G401.6 (cell line): ENCODE measurements around the gene ATP5PB.

Experiments
- FAIRE-seq: peaks from 2 replicates; lab custom pipeline; 2012; peaks lifted over from hg19 to GRCh38; lab: Jason Lieb, UNC

ATP5PB gene

DNA sequence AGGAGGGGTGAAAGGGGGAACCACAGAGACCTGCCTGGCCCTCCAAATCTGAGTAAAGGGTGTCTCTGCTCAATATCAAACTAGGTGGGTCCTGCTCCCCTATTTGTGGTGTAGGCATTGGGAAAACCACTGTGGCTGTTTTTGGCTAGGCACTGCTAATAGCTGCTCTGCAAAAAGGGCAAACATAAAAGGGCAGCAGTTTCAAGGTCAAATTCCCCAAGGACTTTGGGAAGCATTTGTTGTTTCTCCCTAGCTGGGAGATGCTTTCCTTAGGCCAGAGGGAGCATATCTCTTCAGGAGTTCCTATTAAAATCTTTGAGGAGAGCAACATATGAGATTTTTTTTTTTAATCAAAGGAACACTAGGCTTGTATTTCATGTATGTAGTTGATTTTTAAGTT is 26.9 kb downstream of the ATP5PB start:
- no peak for FAIRE-seq

DNA sequence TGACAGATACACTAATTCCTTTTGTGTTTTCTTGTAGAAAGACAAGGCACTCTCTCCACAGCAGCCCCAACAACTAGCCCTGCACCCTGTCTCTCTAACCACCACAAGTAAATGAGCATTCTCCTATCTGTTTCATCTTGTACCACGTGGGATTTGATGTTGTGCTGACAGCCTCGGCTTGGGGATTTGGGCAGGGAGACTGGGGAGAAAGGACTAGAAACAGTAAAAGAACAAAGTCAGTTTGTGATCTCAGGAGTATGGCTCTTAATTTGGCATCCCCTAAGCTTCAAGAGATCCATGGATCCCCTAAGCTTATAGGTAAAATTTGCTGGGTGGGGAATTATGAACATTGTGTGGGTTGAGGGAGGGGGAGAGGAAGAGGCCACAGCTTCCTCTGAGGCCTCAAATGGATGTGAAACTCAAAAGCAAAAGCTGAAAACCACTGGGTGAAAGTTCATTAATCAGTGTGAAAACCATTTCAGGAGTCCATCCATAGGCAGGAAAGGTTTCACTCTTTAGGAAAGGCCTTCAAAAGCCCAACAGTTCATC is 27.6 kb downstream of the ATP5PB start:
- no peak for FAIRE-seq

DNA sequence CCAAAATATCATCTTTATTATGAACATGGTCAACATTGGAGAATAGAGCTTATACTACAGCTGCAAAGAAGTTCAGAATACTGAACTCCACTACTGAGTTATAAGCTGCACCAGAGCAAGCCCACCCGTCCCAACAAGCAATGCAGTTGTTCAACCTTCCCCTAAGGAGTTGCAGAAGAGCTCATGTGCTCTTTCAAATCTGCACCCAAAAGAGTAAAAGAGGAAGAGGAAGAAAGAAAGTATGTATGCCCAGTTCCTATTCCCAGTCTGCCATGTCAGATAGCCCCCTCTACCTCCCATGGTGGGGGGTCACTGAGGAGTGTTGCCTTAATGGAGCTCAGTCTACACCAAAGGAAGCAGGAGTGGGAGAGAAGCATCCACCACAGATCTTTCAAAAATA is 31.4 kb downstream of the ATP5PB start:
- FAIRE-seq: no peak

DNA sequence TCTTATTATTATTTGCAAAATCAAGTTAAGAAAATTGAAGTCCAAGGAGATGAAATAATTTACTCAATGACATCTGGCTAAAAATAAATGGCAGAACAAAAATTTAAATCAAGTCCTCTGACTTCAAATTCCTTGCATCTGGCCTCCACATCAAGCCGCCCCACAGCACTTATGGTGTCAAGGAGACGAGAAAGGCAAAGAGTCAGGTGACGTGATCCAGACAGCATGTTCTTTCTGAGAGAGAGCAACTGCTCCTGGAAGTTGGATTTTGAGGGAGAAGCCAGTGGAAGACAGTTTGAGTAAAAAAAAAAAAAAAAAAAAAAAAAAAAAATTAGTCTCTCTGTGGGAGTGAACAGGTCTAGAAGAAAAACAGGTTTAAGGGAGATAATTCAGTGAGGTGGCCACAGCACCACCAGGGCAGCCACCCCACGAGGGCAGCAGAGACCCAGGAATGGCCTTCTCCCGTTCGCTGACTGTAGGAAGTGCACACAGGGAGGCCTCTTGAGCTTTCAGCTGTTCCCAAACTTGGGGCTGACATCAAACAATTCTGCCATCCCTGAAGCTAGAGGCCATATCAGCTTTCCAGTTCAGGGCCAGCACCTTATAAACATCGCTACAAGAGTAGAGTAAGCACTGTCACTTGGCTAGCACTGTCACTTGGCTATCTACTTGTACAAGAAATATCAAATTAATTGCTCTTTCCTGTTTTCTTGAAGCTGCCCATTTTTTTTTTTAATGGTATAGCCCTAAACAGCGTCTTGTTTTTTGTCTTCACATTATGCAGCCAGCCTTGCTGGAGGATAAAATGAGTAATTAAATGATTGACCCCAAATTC is 32.3 kb downstream of the ATP5PB start:
- no peak for FAIRE-seq

DNA sequence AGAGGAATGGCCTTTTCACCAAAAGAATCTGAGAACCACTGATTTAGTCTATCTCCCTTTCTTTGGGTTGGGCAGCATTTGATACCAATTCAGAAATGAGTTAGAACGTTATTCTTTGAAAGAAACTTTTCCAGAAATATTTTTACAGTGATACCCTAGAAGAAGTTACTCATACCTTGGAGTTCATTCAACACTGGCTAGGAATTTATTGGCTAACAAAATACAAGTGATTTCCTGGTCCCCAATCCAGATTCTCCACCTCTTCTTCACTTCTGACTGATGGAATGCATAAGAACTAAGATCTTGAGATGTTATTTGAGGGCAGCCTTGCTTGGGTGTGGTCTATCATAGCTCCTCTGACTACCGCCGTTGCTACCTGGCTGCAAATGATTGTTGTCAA is 33.9 kb downstream of the ATP5PB start:
- FAIRE-seq: no peak

DNA sequence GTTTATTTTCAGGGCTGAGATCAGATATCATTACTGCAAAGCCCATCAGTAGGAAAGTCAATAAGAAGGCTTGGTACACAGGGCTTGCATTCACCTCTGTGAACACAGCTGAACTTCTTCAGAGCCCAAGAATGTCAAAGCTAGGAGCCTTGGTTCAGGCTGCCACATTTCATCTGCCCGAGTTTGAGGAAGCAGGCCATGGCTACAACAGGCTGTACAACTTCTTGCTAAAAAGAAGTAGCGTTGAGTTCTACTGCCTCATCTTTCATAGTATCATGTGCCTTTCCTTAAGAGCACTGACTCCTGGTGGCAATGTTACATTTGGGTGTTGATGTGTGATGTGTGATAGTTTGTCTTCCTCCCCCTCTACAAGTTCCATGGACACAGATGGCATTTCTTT is 34.6 kb downstream of the ATP5PB start:
- FAIRE-seq: no peak

DNA sequence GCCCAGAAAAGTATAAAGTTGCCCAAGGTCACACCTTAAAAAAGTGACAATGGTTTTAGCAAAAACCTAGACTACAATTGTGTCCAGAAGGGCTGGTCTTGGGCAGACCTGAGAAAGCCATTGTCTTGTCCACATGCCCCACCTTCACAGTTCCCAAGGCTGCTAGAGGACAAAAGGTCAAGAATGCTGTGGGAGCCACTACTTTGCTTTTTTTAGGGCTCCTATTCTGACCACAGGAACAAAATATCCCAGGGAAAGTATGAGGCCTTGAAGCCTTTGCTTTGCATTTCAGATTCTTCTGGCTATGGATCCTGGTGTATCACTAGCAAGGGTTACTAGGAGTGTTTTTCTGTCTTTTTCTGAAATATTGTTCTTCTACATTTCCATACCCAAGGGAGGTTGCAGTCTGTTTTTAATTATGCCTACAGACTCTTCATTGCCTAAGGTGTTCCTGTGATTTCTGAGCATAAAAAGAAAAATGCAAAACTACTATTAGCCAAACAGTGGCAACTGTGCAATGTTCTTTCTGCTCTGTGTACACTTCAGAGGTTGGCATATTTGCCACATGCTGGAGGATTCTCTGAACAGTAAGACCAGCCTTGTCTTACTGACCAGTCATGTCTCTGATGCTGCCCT is 35.2 kb downstream of the ATP5PB start:
- FAIRE-seq: no peak

DNA sequence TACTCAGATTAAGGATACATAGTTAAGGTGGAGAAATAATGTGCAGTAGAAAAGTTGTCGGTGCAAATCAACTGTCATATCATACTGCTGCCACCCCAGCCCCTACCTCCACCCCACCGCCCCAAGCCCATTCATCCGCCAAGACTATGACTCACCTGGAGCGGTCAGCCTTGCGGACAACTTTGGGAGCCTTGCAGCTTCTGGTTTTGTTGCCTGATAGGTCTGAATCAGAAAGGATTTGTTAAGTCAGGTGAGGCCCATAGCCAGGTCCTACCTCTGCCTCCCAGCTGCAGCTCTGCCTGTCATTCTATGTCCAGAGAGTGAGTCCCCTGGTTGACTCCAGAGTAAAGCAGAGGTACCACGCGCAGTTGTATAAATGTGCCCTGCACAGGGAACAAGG is 37.2 kb downstream of the ATP5PB start:
- no peak for FAIRE-seq

DNA sequence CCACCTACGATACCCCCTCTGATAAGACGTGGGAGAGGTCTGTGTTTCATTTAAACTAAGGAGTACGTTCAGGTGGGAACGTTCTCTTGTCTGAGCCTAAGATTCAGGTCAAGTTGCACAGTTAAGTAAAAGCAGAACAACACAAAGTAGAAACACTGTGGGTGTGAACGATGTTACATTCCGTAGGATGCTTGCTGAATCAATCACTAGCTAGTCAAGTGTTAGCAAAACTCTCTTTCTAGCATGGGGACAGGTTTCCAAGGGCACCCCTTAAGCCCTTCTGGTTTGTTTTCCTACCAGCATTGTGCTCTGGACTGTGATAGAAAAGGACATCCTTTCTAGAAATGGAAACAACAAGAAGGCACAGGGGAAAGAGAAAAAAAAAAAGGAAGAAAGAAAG is 37.9 kb downstream of the ATP5PB start:
- FAIRE-seq: no peak

DNA sequence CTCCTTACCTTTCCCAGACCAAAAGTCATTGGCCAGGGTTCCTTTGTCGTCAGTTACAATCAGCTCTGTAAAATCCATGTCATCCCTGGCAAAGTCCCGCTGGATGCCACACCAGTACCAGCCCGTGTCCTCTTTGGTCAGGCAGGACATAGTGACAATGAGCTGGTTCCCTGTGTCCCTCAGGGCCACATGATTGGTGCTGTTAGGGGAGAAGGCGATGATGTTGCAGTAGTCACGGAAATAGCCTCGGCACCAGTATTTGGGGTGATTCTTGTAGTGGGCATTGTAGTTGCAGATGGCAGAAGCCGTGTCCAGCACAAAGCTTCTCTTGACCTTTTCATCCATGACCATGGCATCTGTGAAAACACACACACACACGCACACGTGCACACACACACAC is 39.4 kb downstream of the ATP5PB start:
- no peak for FAIRE-seq

DNA sequence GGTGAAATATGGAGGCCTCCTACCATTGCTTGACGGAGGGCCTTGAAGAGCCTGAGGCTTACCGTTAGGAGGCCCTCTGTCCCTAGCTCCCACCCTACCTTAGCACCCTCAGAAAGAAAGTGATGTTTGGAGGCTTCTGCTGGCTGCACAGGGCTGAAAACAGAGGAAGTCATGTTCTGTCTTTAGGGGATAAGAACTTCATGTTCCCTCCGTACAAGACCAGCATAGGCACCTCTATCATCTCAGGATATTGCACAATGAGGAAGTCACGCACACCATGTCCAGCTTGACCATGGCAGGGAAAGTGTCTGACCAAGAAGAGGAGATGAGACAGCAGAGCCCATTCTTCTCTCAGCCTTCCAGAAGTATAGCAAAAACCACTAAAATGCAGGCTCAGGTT is 40.3 kb downstream of the ATP5PB start:
- no peak for FAIRE-seq

DNA sequence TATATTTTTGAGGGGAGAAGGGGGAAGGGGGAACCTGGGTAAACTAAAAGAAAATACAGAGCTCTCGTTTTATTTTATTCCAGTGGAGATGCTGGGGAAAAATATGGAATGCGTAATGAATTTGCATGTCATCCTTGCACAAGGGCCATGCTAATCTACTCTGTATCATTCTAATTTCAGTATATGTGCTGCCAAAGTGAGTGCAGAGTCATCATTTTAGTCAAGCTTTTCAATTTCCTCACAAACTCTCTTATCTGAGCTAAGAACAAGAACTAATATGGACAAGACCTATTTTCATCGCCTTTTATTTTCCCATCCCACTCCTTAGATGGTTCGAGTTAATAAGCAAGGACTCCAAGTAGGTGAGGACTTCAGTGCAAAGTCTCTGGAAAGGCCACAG is 41.0 kb downstream of the ATP5PB start:
- no peak for FAIRE-seq

DNA sequence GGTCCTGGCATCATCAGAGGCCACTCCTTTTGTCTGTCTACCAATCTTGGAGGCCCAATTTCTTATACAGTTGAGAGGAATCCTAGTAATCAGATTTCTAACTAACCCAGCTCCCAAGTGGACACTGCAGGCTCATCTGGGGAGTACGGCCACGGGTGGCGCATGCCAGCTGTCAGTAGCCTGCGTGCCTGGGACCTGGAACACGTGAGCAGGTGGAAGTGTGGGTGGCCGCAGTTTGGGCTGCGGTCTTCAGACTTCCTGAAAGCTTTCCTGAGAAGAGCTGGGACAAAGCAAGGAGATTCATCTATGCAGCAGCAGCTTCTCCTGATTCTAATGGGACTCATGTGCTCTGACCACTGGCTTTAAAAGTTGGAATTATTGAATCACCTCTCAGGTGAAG is 41.8 kb downstream of the ATP5PB start:
- no peak for FAIRE-seq

DNA sequence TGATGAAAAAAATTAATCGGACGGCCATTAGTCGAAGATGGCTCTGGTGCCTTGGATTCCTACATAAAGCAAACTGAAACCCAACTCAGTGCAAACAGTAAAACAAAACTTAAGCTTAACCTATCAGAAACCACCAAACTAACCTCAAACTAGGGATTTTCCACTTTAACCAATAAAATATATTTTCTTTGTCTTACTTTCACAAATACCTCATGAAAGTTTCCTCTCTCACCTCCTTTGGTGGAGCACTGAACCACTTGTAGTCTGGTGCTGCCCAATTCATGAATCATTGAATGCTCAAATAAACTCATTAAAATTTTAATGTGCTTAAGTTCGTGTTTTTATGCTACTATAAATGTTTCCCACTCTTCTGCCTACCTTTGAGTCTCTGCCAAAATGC is 47.1 kb downstream of the ATP5PB start:
- FAIRE-seq: no peak

DNA sequence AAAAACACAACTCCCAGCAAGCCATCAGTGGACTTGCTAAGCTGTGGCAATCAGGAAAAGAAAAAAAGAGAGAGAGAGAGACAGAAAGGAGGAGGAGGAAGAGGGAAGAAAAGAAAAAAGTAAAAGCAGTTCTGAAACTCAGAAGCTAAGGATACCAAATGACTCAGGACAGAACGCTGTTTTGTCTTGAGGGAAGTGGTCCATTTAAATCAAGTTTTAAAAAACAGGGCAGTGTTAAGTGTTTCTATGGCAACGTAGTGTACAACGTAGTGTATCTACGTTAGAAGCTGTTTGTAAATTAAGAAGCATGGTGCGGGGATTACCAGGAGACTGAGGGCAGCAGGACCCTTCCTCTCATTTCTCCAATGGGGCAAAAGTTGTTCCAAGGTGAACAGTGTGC is 48.3 kb downstream of the ATP5PB start:
- no peak for FAIRE-seq

DNA sequence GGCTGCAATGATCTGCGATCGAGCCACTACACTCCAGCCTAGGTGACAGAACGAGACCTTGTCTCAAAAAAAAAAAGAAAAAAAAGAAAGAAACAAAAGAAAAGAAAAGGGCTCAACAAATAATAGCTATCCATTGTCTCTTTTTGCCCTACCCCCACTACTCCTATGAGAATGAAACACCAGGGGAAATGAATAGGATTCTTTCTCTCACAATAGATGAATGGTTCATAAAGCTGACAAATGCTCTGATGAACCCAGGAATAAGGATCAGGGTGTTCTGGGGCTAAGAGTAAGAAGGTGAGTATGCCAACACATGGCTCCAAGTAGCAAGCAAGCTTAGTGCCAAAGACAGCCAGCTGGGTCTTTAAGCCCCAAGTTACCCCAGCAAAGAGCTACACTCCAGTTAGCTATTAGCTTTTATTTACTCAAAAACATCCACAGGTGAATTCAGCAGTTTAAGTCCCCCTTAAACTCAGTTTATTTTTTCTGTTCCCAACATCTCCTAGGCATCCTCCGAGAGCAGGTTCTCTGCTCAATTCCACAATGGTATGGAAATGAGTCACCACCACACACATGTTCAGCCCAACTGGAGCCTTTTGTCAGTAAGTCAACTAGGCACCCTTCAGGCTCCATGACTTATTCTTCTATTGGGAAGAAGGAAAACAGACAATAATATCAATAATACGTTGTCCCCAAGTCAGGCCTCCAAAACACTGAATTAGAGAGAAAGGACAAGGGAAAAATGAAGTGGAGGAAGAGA is 49.9 kb downstream of the ATP5PB start:
- FAIRE-seq: no peak

DNA sequence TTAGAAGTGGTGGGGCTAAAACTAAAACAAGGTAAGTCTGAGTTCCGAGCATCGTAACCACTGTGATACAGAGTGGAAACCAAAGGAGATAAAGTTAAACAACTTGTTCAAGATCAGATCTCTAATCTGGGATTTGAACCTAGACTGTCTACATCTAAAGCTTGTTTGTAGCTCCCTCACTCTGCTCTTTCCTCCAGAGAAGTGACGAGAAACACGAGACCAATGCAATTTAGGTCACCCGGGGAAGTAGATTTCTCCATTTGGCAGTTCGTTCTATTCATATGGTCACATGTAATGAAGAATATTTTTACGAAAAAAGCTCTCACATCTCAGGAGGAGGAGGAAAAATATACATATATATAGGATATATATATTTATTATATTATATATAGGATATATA is 52.4 kb downstream of the ATP5PB start:
- no peak for FAIRE-seq

DNA sequence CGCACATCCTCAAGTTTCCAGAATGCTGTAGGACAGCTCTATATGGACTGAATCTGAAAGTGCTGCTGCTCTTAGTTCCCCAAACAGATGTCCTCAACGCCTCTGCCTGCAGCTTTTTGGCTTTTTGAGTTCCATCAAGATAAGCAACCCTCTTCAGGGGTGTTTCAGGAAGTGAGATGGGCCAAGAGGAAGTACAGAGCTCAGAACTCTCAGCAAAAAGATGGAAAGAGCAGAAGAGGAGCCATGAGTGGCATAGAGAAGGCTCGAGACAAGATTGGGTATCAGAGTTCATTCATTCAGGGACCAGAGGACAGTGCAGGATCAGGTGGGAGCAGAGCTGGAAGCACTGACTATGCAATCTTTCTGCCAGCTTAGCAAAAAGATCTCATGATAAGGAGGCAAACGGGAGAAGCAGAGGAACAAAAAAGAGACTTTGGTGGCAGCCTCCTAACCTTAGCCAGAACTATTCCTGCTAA is 54.4 kb downstream of the ATP5PB start, which contains the start of the genes ADORA3 and TMIGD3:
TSS of gene ADORA3 (minus strand) at position 49 of the 476 bp plus-strand sequence. CDS start 279 bp downstream, outside the sequence.
TSS of gene TMIGD3 (minus strand) at position 49 of the 476 bp plus-strand sequence. CDS start 279 bp downstream, outside the sequence.
- no peak for FAIRE-seq

DNA sequence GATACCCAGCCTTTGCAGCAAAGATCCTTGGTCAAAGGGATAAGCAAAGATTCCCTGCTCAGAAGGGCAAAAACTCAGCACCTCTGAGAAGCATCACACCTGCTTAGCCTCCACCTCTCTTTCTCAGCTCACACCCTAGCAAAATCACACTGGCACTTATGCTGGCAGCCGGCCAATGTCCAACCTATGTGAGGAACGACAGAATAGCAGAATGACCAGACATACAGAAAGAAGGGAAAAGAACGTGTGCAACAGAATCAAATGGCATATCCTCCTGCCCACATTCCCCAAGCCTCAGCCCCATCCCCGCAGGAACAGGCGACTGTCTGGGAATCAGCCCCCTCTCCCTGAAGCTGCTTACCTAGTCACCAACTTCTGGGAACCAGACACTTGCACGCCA is 54.8 kb downstream of the ATP5PB start:
- no peak for FAIRE-seq

DNA sequence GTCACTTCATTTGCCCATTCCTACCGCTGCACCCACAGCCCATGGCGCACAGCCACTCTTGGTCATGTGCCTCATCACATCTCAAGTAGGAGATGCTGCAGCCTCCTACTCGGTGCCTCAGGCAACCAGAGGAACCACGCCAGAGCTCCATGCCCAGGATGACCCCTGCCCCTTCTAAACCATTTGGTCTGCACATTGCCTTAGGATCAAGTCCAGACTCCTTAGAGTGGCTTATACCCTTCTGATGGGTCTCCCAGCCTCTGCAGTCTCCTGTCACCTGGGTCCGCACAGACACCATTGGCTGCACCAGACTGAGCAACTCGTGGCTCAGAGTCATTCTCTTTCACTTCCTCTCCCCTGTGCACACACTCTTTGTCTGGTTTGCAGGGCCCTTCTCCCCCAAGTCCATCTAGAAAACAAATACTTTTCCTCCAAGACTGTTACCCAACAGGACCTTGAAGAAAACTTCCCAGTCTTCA is 56.4 kb downstream of the ATP5PB start:
- FAIRE-seq: no peak

DNA sequence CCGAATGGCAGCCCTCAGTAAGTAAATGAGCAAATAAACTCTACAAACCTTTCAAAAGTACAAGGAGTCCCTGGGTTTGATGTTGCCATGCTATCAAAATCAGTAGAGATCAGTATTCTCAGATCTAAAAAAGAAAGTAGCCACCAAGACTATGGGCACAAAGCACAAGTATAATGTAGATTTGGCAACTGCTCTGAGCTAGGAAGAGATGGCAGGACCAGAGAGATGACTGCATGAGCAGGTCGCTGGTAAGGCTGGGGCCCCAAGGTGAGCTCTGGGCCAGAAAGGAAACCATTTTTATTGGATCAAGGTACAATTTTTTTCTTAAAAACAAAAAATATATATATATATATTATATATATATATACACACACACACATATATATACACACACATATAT is 57.3 kb downstream of the ATP5PB start:
- FAIRE-seq: no peak

DNA sequence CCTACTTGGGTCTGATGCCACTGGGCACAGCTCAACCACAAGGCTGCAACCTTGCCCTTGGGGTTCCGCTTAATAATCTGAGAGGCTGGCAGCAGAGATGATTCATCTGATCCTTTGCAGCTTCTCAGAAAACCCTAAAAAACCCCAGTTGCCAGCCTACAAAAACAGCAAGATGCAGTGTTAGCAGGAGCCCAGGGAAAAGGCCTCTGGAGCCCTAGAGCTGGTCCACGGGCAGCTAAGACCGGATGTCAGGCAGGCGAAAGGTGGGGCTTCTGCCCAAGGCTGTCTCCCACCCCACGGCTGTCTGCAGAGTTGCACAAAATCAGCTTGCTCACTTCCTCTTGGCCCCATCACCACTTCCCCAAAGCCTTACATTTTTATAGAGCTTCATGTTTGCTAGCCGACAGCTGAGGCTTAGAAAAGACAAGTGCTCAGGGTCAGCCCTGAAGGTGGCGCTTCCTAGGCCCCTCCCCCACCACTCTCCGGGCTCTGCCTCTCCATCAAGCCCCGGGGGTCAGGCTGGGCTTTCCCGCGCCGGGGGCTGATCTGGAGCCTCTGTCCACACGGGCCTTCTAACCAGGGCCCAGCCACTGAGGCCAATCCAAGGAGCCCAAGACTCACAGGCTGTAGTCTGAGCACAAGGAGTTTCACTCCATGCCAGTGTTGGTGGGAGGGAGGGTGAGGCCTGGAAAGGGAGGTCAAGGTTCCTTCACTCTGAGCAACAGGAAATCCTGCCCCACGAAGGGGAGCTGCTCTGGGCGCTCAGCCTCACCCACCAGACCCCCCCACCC is 58.3 kb downstream of the ATP5PB start:
- FAIRE-seq: no peak
